ENCODE results near the gene ITGA6.

The ITGA6 gene

DNA sequence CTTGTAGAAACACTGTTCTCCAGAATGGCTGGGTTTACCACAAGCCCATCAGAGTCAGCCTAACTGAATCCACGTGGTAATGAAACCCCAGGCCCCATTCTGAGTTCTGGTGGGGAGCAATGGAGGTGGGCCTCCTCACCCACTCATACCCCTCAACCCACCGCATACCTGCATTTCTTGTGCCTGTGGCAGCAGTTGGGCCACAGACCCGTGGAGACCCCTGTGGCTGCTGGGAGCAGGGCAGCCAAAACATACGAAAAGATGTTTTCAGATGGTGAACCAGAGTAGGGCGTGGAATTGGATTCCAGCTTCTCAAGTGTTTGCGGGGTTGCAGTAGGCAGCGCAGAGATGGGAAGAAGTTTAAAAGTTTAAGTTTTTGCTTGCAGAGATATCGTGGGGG lies 51.0 kb downstream of the ITGA6 start:
- DNase-seq (ENCODE audit: low spot score in 2 of 2) (no peak), ATAC-seq (ENCODE audit: low read depth) (no peak)
- no peaks in the 10 kb centered on the region for H3K4me1 Mint-ChIP-seq
- no peaks in the 10 kb centered on the region for H3K36me3 Mint-ChIP-seq
- no peak overlapping the region for H3K27ac Mint-ChIP-seq
- peaks cover 1% of the 10 kb centered on the region for H3K27me3 Mint-ChIP-seq
- no peak overlapping the region for H3K4me3 Mint-ChIP-seq
- H3K9me3 Mint-ChIP-seq: no peaks in the 10 kb centered on the region

GRCh38 chr2:172480301-172481218 lies 53.2 kb downstream of the ITGA6 start:
- DNase-seq (ENCODE audit: low spot score in 2 of 2): no peak
- ATAC-seq (ENCODE audit: low read depth): no peak
- Mint-ChIP-seq H3K27me3 (no peaks in the 10 kb centered on the region), H3K4me3 (no peak overlapping the region), H3K27ac (no peak overlapping the region), H3K36me3 (no peaks in the 10 kb centered on the region), H3K4me1 (peaks cover 5% of the 10 kb centered on the region), H3K9me3 (no peaks in the 10 kb centered on the region)

DNA sequence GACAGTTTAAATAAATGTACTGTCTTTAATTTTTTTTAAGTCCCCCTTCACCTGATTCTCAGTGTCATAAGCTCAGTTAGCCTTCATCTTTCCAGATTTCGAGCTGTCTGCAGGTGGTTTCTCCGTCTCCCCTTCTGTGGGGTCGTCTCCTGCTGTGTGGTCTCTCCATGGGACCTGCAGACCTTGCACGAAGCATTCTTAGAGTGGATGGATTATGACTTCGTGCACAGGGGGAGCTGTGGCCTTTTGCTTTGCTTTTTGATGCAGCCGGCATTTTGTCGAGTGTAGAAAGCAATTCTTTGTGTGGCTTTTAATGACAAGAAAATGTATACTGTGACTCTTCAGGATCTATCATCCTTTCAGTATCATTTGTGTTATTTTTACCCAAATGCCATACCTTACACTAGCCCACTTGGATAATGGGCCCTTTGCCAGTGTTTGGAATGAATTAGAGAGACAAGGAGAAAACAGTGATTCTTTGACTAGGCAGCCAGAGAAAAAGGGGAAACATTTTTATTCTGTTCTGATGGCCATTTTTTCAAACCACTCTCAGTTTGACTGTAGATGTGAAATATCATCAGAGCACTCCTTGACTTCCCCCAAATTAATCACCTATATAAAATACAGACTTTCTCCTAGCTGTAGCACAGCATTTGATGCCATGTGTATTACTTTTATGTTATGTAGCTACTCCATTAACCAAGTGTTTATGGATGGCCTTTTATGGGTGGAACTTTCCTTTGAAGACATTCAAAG lies 54.3 kb downstream of the ITGA6 start:
- H3K4me1 Mint-ChIP-seq: peaks cover 5% of the 10 kb centered on the region

GRCh38 chr2:172484253-172484652 lies 56.9 kb downstream of the ITGA6 start:
- Mint-ChIP-seq H3K27me3 (no peaks in the 10 kb centered on the region), H3K4me1 (peaks cover 5% of the 10 kb centered on the region), H3K36me3 (peaks cover 2% of the 10 kb centered on the region), H3K4me3 (no peak overlapping the region), H3K27ac (peak overlapping the region; percentile 30), H3K9me3 (no peaks in the 10 kb centered on the region)
- no peak for ATAC-seq (ENCODE audit: low read depth)
- DNase-seq (ENCODE audit: low spot score in 2 of 2): no peak

More for the DNA sequence above, 54.3 kb downstream of the ITGA6 start:
- Mint-ChIP-seq H3K27me3 (no peaks in the 10 kb centered on the region), H3K4me3 (no peak overlapping the region), H3K9me3 (no peaks in the 10 kb centered on the region), H3K27ac (no peak overlapping the region), H3K36me3 (no peaks in the 10 kb centered on the region)
- ATAC-seq (ENCODE audit: low read depth) (no peak), DNase-seq (ENCODE audit: low spot score in 2 of 2) (no peak)

DNA sequence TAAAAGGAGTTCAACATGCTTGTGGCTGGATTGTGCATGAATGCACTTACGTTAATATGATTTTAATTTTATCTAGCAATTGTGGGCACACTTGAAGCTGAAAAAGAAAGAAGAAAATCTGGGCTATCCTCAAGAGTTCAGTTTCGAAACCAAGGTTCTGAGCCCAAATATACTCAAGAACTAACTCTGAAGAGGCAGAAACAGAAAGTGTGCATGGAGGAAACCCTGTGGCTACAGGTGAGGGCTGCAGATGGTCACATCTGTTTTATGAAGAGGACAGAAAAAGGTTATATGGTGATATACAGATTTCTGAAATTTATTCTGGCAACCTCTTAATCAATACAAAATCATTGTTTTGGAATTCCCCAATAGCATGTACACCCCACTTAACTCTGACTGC lies 57.3 kb downstream of the ITGA6 start:
- H3K27ac Mint-ChIP-seq: no peak overlapping the region
- DNase-seq (ENCODE audit: low spot score in 2 of 2): no peak
- H3K4me3 Mint-ChIP-seq: no peak overlapping the region
- H3K9me3 Mint-ChIP-seq: no peaks in the 10 kb centered on the region
- H3K36me3 Mint-ChIP-seq: peaks cover 2% of the 10 kb centered on the region
- H3K27me3 Mint-ChIP-seq: no peaks in the 10 kb centered on the region
- peaks cover 5% of the 10 kb centered on the region for H3K4me1 Mint-ChIP-seq
- no peak for ATAC-seq (ENCODE audit: low read depth)

GRCh38 chr2:172488556-172488955 lies 61.2 kb downstream of the ITGA6 start:
- no peaks in the 10 kb centered on the region for H3K9me3 Mint-ChIP-seq
- no peaks in the 10 kb centered on the region for H3K27me3 Mint-ChIP-seq
- no peak for ATAC-seq (ENCODE audit: low read depth)
- H3K27ac Mint-ChIP-seq: no peak overlapping the region
- no peak for DNase-seq (ENCODE audit: low spot score in 2 of 2)
- H3K4me3 Mint-ChIP-seq: no peak overlapping the region
- peaks cover 2% of the 10 kb centered on the region for H3K36me3 Mint-ChIP-seq
- H3K4me1 Mint-ChIP-seq: peaks cover 5% of the 10 kb centered on the region

GRCh38 chr2:172489681-172490080 lies 62.3 kb downstream of the ITGA6 start:
- peaks cover 2% of the 10 kb centered on the region for H3K36me3 Mint-ChIP-seq
- H3K4me1 Mint-ChIP-seq: no peaks in the 10 kb centered on the region
- no peaks in the 10 kb centered on the region for H3K27me3 Mint-ChIP-seq
- H3K27ac Mint-ChIP-seq: no peak overlapping the region
- H3K9me3 Mint-ChIP-seq: no peaks in the 10 kb centered on the region
- ATAC-seq (ENCODE audit: low read depth) (no peak), DNase-seq (ENCODE audit: low spot score in 2 of 2) (no peak)
- H3K4me3 Mint-ChIP-seq: no peak overlapping the region

DNA sequence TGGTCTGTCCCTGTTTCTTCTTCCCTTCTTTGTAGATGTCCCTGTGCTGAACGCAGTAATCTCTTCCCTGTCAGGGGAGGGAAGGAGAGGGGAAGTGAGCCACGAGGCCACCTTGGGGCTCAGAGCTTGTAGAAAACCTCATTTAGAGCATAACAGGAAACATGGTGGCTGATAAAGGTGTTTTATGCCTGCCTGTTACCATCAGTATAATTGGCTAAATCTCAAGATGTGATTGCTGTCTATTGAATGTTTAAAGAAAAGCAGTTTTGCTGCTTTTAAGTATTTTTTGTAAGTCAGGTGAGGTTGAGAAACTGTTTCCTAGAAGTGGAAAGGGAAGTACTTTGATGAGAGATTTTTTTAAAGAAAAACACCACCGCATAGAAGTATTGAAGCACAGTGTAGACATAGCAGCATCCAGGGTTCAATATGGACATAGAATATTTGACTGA lies 68.8 kb downstream of the ITGA6 start:
- H3K9me3 Mint-ChIP-seq: no peaks in the 10 kb centered on the region
- no peaks in the 10 kb centered on the region for H3K36me3 Mint-ChIP-seq
- H3K4me3 Mint-ChIP-seq: peak overlapping the region; percentile 37
- no peaks in the 10 kb centered on the region for H3K27me3 Mint-ChIP-seq
- peak; percentile 75 for ATAC-seq (ENCODE audit: low read depth)
- no peak for DNase-seq (ENCODE audit: low spot score in 2 of 2)
- H3K4me1 Mint-ChIP-seq: peaks cover 12% of the 10 kb centered on the region
- peak overlapping the region; percentile 74 for H3K27ac Mint-ChIP-seq

DNA sequence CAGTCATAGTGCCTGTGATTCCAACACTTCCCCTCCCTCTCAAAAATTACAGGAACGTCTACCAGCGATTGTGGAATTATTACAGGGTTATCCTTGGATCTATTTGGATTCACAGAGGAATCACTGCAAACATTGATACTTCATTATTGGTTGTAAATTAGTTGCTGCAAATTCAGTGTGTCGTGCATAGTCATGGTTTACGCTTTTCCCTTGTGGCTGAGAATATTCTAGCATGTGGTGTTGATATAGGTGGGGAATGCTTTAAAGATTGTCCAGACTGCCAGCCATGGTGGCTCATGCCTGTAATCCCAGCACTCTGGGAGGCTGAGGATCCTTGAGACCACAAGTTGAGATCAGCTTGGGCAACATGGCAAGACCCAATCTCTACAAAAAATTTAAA lies 79.8 kb downstream of the ITGA6 start:
- H3K4me3 Mint-ChIP-seq: no peak overlapping the region
- no peaks in the 10 kb centered on the region for H3K27me3 Mint-ChIP-seq
- H3K9me3 Mint-ChIP-seq: no peaks in the 10 kb centered on the region
- DNase-seq (ENCODE audit: low spot score in 2 of 2) (no peak), ATAC-seq (ENCODE audit: low read depth) (no peak)
- no peak overlapping the region for H3K27ac Mint-ChIP-seq
- H3K36me3 Mint-ChIP-seq: peaks cover 6% of the 10 kb centered on the region
- H3K4me1 Mint-ChIP-seq: peaks cover 31% of the 10 kb centered on the region

DNA sequence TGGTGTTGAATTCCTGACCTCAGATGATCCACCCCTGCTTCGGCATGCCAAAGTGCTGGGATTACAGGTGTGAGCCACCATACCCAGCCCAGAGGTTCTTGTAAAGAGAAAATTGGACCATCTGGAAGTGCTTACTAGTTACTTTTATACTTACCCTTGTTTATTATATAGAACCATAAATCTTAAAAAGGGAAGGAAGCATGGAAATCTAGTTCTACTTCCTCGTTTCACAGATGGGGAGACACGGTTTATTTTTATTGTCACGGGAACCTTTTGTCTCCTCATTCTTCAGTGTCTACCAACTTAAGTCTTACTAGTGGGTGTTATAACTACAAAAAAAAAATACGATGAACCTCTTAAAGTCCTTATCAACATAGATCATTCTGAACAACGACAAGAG lies 82.7 kb downstream of the ITGA6 start:
- peak; percentile 67 for ATAC-seq (ENCODE audit: low read depth)
- H3K36me3 Mint-ChIP-seq: peaks cover 6% of the 10 kb centered on the region
- no peaks in the 10 kb centered on the region for H3K9me3 Mint-ChIP-seq
- peak overlapping the region; percentile 86 for H3K27ac Mint-ChIP-seq
- peaks cover 40% of the 10 kb centered on the region for H3K4me1 Mint-ChIP-seq
- DNase-seq (ENCODE audit: low spot score in 2 of 2): no peak
- H3K4me3 Mint-ChIP-seq: peak overlapping the region; percentile 72
- H3K27me3 Mint-ChIP-seq: no peaks in the 10 kb centered on the region

- no peaks in the 10 kb centered on the region for H3K27me3 Mint-ChIP-seq
- peaks cover 6% of the 10 kb centered on the region for H3K36me3 Mint-ChIP-seq
- peak overlapping the region; percentile 86 for H3K27ac Mint-ChIP-seq
- DNase-seq (ENCODE audit: low spot score in 2 of 2) (no peak), ATAC-seq (ENCODE audit: low read depth) (peak; percentile 67)
- peaks cover 40% of the 10 kb centered on the region for H3K4me1 Mint-ChIP-seq
- peak overlapping the region; percentile 72 for H3K4me3 Mint-ChIP-seq
- no peaks in the 10 kb centered on the region for H3K9me3 Mint-ChIP-seq
These were observed 83.2 kb downstream of the ITGA6 start for GRCh38 chr2:172510548-172510947.

- H3K36me3 Mint-ChIP-seq: peaks cover 2% of the 10 kb centered on the region
- DNase-seq (ENCODE audit: low spot score in 2 of 2): no peak
- peaks cover 2% of the 10 kb centered on the region for H3K9me3 Mint-ChIP-seq
- peaks cover 35% of the 10 kb centered on the region for H3K4me1 Mint-ChIP-seq
- no peak overlapping the region for H3K27ac Mint-ChIP-seq
- no peaks in the 10 kb centered on the region for H3K27me3 Mint-ChIP-seq
- ATAC-seq (ENCODE audit: low read depth): no peak
- H3K4me3 Mint-ChIP-seq: no peak overlapping the region
These were observed 85.6 kb downstream of the ITGA6 start for GRCh38 chr2:172512810-172513523.

DNA sequence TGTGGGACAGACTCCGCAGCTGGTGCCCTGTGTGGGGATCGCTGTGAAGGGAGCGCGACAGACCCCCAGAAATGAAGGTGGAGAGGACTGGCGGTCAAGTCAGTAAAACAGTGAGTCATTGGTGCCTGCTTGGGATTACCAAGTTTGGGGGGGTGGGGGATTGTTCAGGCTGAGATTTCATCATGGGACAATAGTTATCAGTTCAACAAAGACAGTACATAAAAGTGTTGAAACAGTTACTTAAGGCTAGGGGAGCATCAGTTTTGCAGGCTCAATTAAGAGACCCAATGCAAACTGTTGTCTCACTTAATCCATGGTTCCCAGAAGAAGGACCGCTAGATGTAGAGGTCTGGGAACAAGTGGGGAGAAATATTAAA lies 86.1 kb downstream of the ITGA6 start:
- ATAC-seq (ENCODE audit: low read depth): no peak
- Mint-ChIP-seq H3K4me1 (peaks cover 30% of the 10 kb centered on the region), H3K36me3 (peaks cover 2% of the 10 kb centered on the region), H3K4me3 (no peak overlapping the region), H3K27me3 (no peaks in the 10 kb centered on the region), H3K9me3 (peaks cover 2% of the 10 kb centered on the region), H3K27ac (peak overlapping the region; percentile 9)
- DNase-seq (ENCODE audit: low spot score in 2 of 2): no peak

All from memory B cell (primary cell).